ENCODE results near the gene SCP2D1. TPM values are rescaled to one million over a fixed set of nuclear protein-coding genes. Genes with fewer than 3 reads are reported as not detected.
"Not testable (repeated sequence)": the region's sequence is repeated elsewhere in the genome, so short reads cannot be mapped to it uniquely, and the experiment has no call there.

Gene SCP2D1
- polyA plus RNA-seq (2012; ENCODE audit: insufficient read depth, insufficient read length): not detected

DNA sequence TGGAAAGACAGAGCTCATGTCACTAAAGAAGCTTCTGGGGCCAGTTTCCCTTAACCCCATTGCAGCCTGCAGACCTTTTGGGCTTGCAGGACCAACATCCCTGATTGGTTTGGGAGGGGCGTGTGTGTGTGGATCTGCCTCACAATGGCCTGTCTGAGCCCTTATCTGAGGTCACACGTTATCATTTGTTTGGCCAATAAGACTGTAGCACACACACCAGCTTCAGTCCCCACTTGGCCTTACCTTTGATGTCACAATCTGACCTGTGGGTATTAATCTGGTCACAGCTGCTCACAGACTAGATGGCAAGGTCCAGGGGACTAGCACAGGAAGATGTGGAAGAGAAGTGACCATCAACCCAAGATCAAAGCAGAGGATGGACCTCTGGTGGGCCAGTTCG is at the start of gene SCP2D1:
Gene SCP2D1 (plus strand): TSS at position 301 of the 400 bp plus-strand sequence. CDS start 33 bp downstream, at position 334.
- no peak for DNase-seq (ENCODE audit: low read depth, low spot score)
- no peak within 1 kb of the TSS for H3K4me3 ChIP-seq (ENCODE audit: low read length)

DNA sequence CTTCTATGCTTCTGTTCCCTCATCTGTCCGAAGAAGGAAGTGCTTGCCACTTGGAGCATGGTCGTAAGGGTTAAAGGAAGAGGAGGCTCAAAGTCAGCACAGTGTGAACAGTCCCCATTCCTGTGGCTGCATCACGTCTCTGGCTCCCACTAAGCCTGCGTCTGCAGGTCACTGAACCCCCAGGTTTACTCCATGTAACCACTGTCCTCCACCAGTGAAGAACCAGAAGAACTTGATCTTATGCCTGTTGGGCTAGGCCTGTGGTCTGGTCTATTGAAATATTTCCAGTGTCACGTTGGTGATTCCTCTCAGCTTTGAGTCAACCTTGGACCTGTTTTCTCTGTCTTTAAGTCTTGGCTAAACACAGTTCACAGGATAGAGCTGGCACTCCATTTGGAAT is 45.9 kb upstream of the SCP2D1 start:
- H3K4me3 ChIP-seq (ENCODE audit: low read length): no peak overlapping the region
- no peak for DNase-seq (ENCODE audit: low read depth, low spot score)

DNA sequence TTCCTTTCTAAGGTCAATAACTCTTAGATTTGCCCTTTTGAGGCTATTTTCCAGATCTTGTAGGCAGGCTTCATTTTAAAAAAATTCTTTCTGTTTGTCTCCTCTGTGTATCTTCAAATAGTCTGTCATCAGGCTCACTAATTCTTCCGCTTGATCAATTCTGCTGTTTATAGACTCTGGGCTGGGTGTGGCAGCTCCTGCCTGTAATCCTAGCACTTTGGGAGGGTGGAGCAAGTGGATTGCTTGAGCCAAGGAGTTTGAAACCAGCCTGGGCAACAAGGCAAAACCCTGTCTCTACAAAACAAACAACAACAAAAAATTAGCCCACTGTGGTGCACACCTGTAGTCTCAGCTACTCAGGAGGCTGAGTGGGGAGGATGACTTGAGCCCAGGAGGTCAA is 40.0 kb upstream of the SCP2D1 start:
- no peak for DNase-seq (ENCODE audit: low read depth, low spot score)
- no peak overlapping the region for H3K4me3 ChIP-seq (ENCODE audit: low read length)

DNA sequence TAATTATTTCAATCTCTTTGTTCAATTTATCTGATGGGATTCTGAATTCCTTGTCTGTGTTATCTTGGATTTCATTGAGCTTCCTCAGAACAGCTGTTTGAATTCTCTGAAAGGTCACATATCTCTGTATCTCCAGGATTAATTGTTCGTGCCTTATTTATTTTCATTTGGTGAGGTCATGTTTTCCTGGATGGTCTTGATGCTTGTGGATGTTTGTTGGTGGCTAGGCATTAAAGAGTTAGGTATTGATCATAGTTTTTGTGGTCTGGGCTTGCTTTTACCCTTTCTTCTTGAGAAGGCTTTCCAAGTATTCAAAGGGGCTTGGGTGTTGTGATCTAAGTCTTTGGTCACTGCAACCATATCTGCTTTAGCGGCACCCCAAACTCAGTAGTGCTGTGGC is 39.4 kb upstream of the SCP2D1 start:
- no peak overlapping the region for H3K4me3 ChIP-seq (ENCODE audit: low read length)
- DNase-seq (ENCODE audit: low read depth, low spot score): no peak

DNA sequence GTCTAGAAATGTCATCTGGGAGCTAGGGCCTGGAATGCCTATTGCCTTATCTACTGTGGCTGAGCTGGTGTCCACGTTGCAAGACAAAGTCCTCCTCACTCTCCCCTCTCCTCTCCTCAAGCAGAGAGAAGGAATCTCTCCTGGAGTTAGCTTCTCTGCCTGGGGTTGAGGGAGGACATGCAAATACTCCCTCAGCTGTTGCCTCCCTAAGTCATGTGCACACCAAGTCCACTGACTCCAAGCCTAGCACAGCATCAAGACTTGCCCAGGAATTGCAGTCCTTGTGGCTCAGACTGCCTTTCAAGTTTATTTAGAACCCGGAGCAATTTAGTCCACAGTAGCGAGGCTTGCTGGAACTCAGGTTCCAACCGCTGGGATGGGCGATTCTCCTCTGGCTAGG is 38.0 kb upstream of the SCP2D1 start:
- no peak for DNase-seq (ENCODE audit: low read depth, low spot score)
- no peak overlapping the region for H3K4me3 ChIP-seq (ENCODE audit: low read length)

DNA sequence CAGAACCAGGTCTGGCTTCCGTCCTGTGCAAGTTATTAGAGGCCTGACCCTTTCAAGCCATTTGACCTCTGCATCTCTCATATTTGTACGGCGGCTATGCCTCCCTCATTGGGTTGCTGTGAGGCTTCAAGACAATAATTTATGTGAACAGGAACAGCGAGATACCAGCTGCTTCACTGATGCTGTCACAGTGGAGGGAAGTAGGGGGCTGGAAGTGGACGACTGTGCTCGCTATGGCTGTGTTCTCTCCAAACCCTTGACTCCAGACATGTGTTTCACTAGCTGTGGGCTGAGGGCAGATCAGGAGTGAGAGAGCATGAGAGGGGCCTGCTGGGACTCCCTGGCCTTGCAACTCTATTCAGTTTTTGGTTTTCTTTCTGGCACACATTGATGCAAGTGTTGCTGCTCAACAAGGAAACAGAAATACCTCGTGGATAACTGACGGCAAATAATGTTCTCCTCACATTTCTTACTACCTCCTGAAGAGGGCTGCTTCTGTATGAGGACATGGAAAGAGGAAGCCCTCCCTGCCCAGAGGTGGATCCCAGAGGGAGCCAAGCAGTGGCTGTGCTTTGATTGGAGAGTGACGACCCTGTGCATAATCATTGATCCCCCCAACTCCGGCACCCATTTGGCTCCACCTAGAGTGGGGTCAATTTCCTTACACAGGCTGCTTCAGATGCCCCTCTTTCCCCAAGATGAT is 34.7 kb upstream of the SCP2D1 start:
- DNase-seq (ENCODE audit: low read depth, low spot score): no peak
- no peak overlapping the region for H3K4me3 ChIP-seq (ENCODE audit: low read length)

DNA sequence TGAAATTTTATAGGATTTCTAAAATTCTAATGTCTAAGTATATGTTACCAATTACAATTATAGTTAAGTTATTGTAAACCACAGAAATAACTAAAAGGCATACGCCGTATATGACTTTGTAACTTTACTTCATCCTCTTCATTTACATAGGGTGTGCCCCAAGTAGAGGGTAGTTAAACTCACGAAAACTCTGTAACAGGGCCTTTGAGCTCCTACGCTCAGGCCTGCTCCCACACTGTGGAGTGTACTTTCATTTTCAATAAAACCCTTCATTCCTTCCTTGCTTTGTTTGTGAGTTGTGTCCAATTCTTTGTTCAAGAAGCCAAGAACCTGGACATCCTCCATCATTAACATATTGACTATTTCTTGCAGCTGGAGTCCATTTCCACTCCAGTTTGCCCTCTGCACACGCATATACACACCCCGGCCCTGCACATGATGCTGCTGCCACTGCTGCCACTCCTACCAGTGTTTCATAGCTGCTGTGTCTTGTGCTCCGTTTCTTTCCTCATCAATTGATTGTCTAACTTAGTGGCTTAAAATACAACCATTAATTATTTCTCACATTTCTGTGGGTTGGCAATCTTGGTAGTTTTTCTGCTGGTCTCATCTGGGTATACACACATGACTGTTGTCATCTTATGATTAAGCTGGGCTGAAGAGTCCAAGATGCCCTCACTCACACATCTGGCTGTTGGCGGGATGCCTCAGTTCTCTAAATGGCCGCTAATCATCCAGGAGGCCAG is 33.0 kb upstream of the SCP2D1 start:
- no peak overlapping the region for H3K4me3 ChIP-seq (ENCODE audit: low read length)
- no peak for DNase-seq (ENCODE audit: low read depth, low spot score)

DNA sequence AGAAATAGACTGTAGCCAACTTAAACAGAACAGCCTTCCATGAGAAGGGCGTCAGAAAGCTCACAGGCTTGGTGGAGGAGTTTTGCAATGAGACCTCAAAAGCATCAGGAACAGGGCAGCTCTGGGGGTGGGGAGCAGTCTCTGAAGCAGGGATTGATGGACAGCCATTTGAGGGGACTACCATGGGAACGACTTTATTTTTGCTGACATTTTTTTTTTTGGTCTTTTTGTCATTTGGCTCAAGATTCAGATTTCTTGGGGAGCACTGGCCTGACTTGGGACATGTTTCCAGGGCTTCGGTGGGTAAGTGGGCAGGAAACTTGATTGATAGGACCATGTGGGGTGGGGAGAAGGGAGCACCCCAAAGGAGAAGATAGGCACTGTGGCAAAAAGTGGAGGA is 32.1 kb upstream of the SCP2D1 start:
- no peak for DNase-seq (ENCODE audit: low read depth, low spot score)
- no peak overlapping the region for H3K4me3 ChIP-seq (ENCODE audit: low read length)

DNA sequence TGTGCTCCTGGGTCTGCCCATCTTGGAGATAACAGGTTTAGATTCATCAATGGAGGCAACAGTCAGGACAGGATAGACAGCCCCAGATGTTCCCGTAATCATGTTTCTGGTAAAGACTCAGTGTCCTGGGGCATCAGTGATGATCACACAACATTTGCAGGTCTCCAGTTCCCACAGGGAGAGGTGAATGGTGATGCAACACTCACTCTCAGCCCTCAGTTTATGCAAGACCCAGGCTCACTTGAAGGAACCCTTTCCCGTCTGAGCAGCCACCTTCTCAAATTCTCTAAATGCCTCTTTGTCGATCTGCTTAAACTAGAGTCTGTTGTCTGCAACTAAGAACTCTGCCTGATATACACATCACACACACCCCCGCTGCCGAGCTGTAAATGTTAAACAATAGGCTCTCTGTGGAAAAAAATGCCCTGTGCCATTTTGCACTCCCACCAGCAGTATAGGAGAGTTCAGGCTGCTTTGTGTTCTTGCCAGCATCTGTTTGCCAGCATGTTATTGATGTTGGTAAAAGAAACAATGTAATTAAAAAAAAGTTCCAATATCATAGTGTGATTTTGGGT is 30.1 kb upstream of the SCP2D1 start:
- no peak overlapping the region for H3K4me3 ChIP-seq (ENCODE audit: low read length)
- no peak for DNase-seq (ENCODE audit: low read depth, low spot score)

DNA sequence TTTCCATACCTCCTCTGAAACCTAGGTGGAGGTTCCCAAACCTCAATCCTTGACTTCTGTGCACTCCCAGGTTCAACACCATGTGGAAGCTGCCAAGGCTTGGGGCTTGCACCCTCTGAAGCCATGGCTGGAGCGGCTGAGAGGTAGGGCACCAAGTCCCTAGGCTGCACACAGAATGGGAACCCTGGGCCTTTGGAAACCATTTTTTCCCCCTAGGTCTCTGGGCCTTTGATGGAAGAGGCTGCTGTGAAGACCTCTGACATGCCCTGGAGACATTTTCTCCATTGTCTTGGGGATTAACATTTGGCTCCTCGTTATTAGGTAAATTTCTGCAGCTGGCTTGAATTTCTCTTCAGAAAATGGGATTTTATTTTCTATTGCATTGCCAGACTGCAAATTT is 26.5 kb upstream of the SCP2D1 start:
- DNase-seq (ENCODE audit: low read depth, low spot score); H3K4me3 ChIP-seq (ENCODE audit: low read length): not testable (repeated sequence)

DNA sequence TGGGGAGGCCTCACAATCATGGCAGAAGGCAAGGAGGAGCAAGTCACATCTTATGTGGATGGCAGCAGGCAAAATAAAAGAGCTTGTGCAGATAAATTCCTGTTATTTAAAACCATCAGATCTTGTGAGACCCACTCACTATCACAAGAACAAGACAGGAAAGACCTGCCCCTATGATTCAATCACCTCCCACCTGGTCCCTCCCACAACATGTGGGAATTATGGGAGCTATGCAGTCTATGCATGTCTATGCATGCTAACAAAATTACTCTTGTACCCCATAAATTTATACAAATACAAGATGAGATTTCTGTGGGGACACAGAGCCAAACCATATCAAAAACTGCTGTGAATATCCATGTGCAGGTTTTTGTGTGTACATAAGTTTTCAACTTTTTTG is 25.6 kb upstream of the SCP2D1 start:
- DNase-seq (ENCODE audit: low read depth, low spot score): no peak

DNA sequence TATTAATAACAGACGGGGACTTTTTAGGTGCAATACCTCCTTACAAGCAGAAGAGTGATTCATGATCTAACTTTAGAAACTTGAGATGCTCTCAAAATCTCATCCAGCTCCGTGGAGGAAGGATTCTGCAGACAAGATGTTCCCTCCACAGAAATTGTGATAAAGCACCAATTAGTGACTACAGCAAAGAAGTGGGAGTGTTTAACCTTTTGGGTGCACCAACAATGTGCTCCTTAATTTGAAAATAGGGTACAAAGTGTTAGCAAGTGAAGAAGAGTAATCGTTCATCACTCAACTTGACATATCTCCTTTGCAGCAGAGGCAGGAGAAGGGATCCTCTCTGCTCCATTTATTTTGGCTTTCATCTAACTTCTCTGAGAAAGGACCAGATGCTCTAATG is 22.8 kb upstream of the SCP2D1 start:
- no peak for DNase-seq (ENCODE audit: low read depth, low spot score)
- H3K4me3 ChIP-seq (ENCODE audit: low read length): no peak overlapping the region

More for the DNA sequence above, 25.6 kb upstream of the SCP2D1 start:
- H3K4me3 ChIP-seq (ENCODE audit: low read length): no peak overlapping the region

DNA sequence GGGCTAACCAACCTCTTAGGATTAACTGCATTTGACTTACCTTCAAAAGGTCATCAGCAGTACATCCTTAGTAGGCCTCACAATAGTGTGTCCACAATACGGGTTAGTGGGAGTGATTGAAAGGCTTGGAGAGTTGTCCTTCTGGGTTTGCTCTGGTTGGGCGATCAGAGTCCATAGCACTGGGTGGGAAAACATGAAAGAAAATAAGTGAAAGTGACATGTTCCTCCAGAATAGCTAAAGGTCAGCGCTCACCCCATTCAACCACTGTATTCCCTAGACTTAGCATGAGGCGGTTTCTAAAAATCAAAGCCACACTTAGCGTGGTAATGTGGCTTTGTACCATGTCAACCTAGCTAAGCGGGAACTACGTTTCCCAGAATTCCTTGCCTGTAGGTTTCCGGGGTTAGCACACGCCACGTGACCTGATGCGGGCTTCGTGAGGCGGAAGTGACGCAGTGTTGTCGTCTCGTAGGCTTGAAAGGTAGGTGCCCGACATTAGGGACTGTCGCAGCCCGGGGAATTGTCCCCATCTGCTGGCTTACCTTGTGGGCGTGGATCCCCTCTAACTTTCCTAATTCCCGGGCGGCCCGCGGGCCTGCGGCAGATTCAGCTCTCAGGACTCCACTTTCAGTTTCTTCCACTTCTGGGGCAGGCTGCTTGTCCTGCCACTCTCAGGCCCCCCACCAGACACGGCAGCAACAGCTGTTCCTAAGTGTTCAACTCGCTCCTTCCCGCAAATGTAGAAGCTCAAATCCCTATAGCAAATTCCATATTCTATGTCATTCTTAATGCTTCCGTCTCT is 19.8 kb upstream of the SCP2D1 start:
- H3K4me3 ChIP-seq (ENCODE audit: low read length): peak overlapping the region; percentile 68
- peak; percentile 91 for DNase-seq (ENCODE audit: low read depth, low spot score)

DNA sequence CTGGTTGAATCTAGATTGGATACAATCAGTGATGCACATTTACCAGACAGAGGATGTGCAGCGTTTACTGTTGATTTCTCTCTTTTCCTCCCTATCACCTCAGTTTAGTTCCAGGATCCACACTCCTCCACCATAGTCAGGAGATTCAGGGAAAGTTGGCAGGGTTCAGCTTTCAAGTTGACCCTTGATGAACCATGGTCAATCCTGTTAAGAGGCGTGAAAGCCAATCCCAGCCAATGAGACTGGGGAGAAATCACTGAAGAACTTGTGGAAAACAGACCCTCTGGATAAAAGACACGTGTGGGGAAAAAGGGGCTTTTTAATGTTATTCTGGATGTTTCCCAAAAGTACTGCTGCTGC is 19.2 kb upstream of the SCP2D1 start:
- peak overlapping the region; percentile 68 for H3K4me3 ChIP-seq (ENCODE audit: low read length)
- DNase-seq (ENCODE audit: low read depth, low spot score): no peak

DNA sequence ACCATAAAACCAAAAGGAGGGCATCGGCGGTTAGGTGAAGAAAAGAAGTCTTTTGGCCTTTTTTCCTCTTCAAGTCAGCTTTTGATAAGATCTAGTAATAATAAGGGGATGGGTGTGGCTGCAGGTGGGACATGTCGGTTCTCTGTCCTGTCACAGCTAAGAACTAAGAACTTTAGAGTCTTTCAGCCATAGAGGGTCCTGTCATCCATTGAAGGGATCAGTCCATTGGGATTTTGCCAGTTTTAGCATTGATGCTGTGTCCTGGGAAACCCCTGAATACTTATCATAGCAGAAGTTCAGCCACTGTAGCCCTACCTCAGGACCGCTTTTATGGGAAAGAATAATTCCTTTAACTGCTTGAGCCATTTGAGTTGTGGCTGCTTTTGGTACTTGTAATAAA is 18.2 kb upstream of the SCP2D1 start:
- no peak overlapping the region for H3K4me3 ChIP-seq (ENCODE audit: low read length)
- no peak for DNase-seq (ENCODE audit: low read depth, low spot score)

DNA sequence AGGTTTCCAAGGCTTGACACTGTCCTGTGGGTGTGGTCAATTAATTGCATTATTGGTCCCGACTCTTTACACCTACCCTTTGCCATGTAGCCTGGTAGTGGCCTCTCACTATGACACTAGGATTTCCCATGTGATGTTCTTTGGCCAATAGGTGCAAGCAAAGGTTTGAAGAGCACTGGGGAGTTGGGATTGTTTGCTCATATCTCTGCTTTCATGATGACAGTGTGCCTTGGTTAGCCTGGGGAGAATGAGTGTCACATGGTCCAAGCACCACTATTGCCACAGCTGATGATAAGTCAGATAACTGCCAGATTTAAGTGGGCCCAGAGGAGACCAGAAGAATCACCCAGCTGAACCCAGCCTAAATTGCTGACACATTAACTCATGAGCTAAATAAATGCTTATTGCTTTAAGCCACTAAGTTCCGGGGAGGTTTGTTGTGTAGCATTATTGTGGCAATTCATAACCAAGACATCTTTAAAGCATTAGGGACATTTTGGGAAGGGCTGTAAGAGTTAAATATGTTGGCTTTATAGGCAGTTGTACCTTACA is 17.2 kb upstream of the SCP2D1 start:
- no peak overlapping the region for H3K4me3 ChIP-seq (ENCODE audit: low read length)
- DNase-seq (ENCODE audit: low read depth, low spot score): no peak

DNA sequence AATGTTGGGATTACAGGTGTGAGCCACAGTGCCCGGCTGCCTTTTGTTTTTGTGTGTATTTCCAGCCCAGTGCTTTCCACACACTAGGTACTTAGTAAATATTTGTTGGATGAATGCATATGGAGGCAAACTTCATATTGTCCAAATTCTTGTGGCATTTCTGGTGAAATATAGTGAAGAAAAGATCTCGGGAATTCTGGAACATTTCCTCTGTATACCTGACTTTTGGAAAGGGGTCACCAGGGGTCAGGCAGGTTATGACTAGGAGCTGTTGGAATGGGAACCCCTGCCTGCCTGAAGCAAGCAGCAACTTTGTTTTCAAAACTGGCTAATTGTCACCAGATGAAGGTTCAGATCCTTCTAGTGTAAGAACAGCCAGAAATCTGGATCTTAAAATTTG is 12.1 kb upstream of the SCP2D1 start:
- H3K4me3 ChIP-seq (ENCODE audit: low read length): no peak overlapping the region
- no peak for DNase-seq (ENCODE audit: low read depth, low spot score)

DNA sequence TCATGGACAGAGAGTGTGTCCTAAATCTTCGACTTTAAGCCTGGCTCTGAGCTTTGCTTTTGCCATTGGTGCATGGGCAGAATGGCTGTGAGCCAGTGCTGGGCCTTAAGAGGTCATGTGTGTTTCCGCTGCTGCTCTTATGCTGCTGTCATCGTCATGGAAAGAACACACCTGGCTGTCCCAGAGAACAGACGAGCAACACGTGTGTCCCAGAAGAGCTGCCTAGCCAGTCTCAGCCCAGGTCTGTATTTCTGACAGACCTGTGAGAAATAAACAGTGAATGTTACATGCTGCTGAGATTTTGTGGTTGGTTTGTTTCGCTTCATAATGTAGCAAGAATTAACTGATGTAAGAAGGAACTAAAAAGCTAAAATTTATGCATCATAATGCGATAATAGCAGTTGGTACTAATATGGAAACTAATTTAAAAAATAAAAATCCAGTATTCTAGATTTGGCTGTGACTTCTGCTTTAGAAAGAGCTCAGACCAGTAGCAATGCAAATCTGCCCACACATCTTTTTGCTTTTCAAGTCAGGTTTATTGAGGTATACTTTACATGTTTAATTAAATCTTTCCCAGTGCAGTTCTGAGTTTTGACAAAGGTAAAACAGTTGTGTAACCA is 11.5 kb upstream of the SCP2D1 start:
- H3K4me3 ChIP-seq (ENCODE audit: low read length): no peak overlapping the region
- no peak for DNase-seq (ENCODE audit: low read depth, low spot score)

DNA sequence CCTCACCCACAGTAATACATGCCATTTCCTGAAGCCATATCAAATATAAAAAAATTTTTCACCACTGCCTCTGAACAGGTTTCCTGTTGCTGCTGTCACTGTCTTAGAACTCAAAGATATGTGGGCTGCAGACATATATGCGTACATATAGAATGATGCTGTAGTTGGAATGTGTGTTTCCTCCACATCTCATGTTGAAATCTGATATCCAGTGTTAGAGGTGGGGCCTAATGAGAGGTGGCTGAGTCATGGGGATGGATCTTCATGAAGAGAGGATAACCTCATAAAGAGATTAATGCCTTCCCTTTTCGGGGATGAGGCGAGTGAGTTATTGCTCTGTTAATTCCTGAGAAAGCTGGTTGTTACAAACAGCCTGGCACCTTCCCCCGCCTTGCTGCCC is 7.7 kb upstream of the SCP2D1 start:
- no peak overlapping the region for H3K4me3 ChIP-seq (ENCODE audit: low read length)

More for the DNA sequence above, 7.7 kb upstream of the SCP2D1 start:
- peak; percentile 76 for DNase-seq (ENCODE audit: low read depth, low spot score)

Measured in Jurkat, Clone E6-1 (cell line).